H1 (cell line): ENCODE measurements around the gene TTC28. TPM values are rescaled to one million over a fixed set of nuclear protein-coding genes. Genes with fewer than 3 reads are reported as not detected.

ENCODE experiments used
- CTCF ChIA-PET: fragments of 300-600 bp; sonication (Branson Sonifier 250); formaldehyde crosslinking; loops from one replicate; lab custom pipeline; 2021; ENCODE audit not compliant: partially characterized antibody; lab: Charles Lee
- POLR2A ChIA-PET: fragments of 300-600 bp; sonication (Branson Sonifier 250); formaldehyde crosslinking; loops from one replicate; lab custom pipeline; 2021; ENCODE audit warnings: inconsistent platforms; ENCODE audit not compliant: partially characterized antibody; lab: Charles Lee
- DNase-seq, 2 experiments: peaks; one replicate each; pipeline versions ENCODE4 v3.0.0 to v3.0.0-alpha.2; 2010 to 2022; ENCODE audit warnings: low spot score in 2 of 2, low read depth in 1 of 2, mixed read lengths in 1 of 2
- FAIRE-seq: peaks from 2 replicates; lab custom pipeline; 2011; peaks lifted over from hg19 to GRCh38; lab: Jason Lieb, UNC
- H2AFZ ChIP-seq: 2 replicates; pipeline ENCODE4 v1.8.1; 2012; ENCODE audit warnings: low read length, inconsistent platforms
- H2AK5ac ChIP-seq: 2 replicates; pipeline ENCODE4 v1.6.1; 2013; ENCODE audit warnings: low read depth, low read length
- H2BK120ac ChIP-seq: replicated peaks from 2 replicates; pipeline ENCODE3; 2013; ENCODE audit warnings: low read depth, low read length, inconsistent platforms
- H2BK12ac ChIP-seq: 2 replicates; pipeline ENCODE4 v1.6.1; 2013; ENCODE audit warnings: low read depth, low read length
- H2BK15ac ChIP-seq: 2 replicates; pipeline ENCODE4 v1.6.1; 2013; ENCODE audit warnings: low read length
- H2BK20ac ChIP-seq: 2 replicates; pipeline ENCODE4 v1.6.1; 2013; ENCODE audit warnings: low read length
- H2BK5ac ChIP-seq: 2 replicates; pipeline ENCODE4 v1.6.1; 2013; ENCODE audit warnings: low read depth, low read length
- H3K14ac ChIP-seq: 2 replicates; pipeline ENCODE4 v1.6.1; 2013; ENCODE audit warnings: inconsistent platforms; ENCODE audit not compliant: insufficient read length
- H3K18ac ChIP-seq: 2 replicates; pipeline ENCODE4 v1.6.1; 2013; ENCODE audit warnings: low read length; ENCODE audit errors: extremely low read depth
- H3K23ac ChIP-seq: 2 replicates; pipeline ENCODE4 v1.6.1; 2013; ENCODE audit warnings: inconsistent platforms; ENCODE audit not compliant: insufficient read length
- H3K23me2 ChIP-seq: 2 replicates; pipeline ENCODE4 v1.6.1; 2013; ENCODE audit warnings: low read depth, low read length
- H3K27ac ChIP-seq: 2 replicates; pipeline ENCODE4 v1.6.1; 2011; ENCODE audit warnings: low read depth, low read length, inconsistent platforms
- H3K27me3 ChIP-seq, 4 experiments: replicated peaks in 1 of 4; 1 replicate in 1 of 4; 2 replicates in 3 of 4; pipeline versions ENCODE4 v1.6.1 to v1.8.1; 2011 to 2013; ENCODE audit warnings: low read length in 3 of 4, mild to moderate bottlenecking in 3 of 4, inconsistent platforms in 2 of 4, mixed read lengths in 2 of 4, moderate library complexity in 1 of 4; ENCODE audit not compliant: control insufficient read depth in 3 of 4, insufficient read depth in 3 of 4; ENCODE audit errors: extremely low read depth in 1 of 4
- H3K36me3 ChIP-seq, 4 experiments: 2 replicates each; pipeline versions ENCODE4 v1.6.1 to v1.8.1; 2011 to 2013; ENCODE audit warnings: mild to moderate bottlenecking in 4 of 4, low read length in 3 of 4, moderate library complexity in 2 of 4, control low read depth in 1 of 4, inconsistent platforms in 1 of 4; ENCODE audit not compliant: insufficient read depth in 4 of 4, control insufficient read depth in 2 of 4
- H3K4ac ChIP-seq: replicated peaks from 2 replicates; pipeline ENCODE3; 2013; ENCODE audit warnings: low read length, low read depth, mixed read lengths, inconsistent platforms; ENCODE audit not compliant: insufficient read length
- H3K4me1 ChIP-seq, 4 experiments: replicated peaks in 1 of 4; 1 replicate in 1 of 4; 2 replicates in 3 of 4; pipeline versions ENCODE4 v1.6.1 to v1.8.1; 2011 to 2013; ENCODE audit warnings: low read length in 3 of 4, inconsistent platforms in 2 of 4, mixed read lengths in 1 of 4; ENCODE audit not compliant: insufficient read depth in 4 of 4, control insufficient read depth in 3 of 4
- H3K4me2 ChIP-seq, 2 experiments: 2 replicates each; pipeline versions ENCODE4 v1.6.1 to v1.8.1; 2011 to 2013; ENCODE audit warnings: low read depth in 2 of 2, low read length in 2 of 2, control low read depth in 1 of 2, inconsistent platforms in 1 of 2, mild to moderate bottlenecking in 1 of 2; ENCODE audit not compliant: insufficient read depth in 1 of 2
- H3K4me3 ChIP-seq, 4 experiments: fragments of 200-600, 300-600 bp in 1 of 4; sonication (generic), shearing (Covaris generic), sonication (Bioruptor Twin) in 1 of 4; 2 replicates each; pipeline versions ENCODE4 v1.5.1 to v1.8.1; 2011 to 2016; ENCODE audit warnings: low read length in 4 of 4, low read depth in 3 of 4, control low read depth in 2 of 4, inconsistent platforms in 2 of 4, mild to moderate bottlenecking in 2 of 4, mixed read lengths in 1 of 4, moderate library complexity in 1 of 4; ENCODE audit not compliant: insufficient read depth in 2 of 4; ENCODE audit errors: extremely low read depth in 1 of 4
- H3K56ac ChIP-seq: replicated peaks from 2 replicates; pipeline ENCODE3; 2013; ENCODE audit warnings: low read depth, mild to moderate bottlenecking, mixed read lengths, low read length, inconsistent platforms; ENCODE audit not compliant: insufficient read length
- H3K79me1 ChIP-seq: 2 replicates; pipeline ENCODE4 v1.6.1; 2013; ENCODE audit warnings: low read depth, low read length, control low read depth
- H3K79me2 ChIP-seq, 2 experiments: 2 replicates each; pipeline versions ENCODE4 v1.6.1 to v1.8.1; 2012 to 2013; ENCODE audit warnings: low read length in 2 of 2, mild to moderate bottlenecking in 2 of 2, inconsistent platforms in 1 of 2; ENCODE audit not compliant: insufficient read depth in 2 of 2, control insufficient read depth in 1 of 2
- H3K9ac ChIP-seq, 4 experiments: replicated peaks in 1 of 4; 1 replicate in 1 of 4; 2 replicates in 3 of 4; pipeline versions ENCODE4 v1.6.1 to v1.8.1; 2011 to 2013; ENCODE audit warnings: low read depth in 3 of 4, low read length in 3 of 4, control low read depth in 2 of 4, mild to moderate bottlenecking in 2 of 4, moderate library complexity in 2 of 4, inconsistent platforms in 1 of 4; ENCODE audit errors: extremely low read depth in 1 of 4
- H3K9me3 ChIP-seq, 2 experiments: 2 replicates each; pipeline versions ENCODE4 v1.6.1 to v1.8.1; 2012 to 2013; ENCODE audit warnings: mild to moderate bottlenecking in 2 of 2, moderate library complexity in 2 of 2, control low read depth in 1 of 2, inconsistent platforms in 1 of 2, low read depth in 1 of 2, low read length in 1 of 2, mixed read lengths in 1 of 2; ENCODE audit not compliant: insufficient read depth in 2 of 2
- H4K20me1 ChIP-seq, 2 experiments: replicated peaks in 1 of 2; 2 replicates each; pipeline versions ENCODE3 to v1.8.1; 2011 to 2013; ENCODE audit warnings: inconsistent platforms in 2 of 2, low read length in 2 of 2, mild to moderate bottlenecking in 1 of 2; ENCODE audit not compliant: insufficient read depth in 2 of 2, control insufficient read depth in 1 of 2
- H4K5ac ChIP-seq: 2 replicates; pipeline ENCODE4 v1.6.1; 2013; ENCODE audit warnings: low read length, low read depth, mixed read lengths, inconsistent platforms; ENCODE audit not compliant: insufficient read length
- H4K8ac ChIP-seq: 2 replicates; pipeline ENCODE4 v1.8.0; 2013; ENCODE audit warnings: mild to moderate bottlenecking, moderate library complexity, low read length, inconsistent platforms; ENCODE audit not compliant: insufficient read depth; ENCODE audit errors: extremely low read depth
- H4K91ac ChIP-seq: replicated peaks from 2 replicates; pipeline ENCODE3; 2013; ENCODE audit warnings: low read length, mixed read lengths, inconsistent platforms; ENCODE audit not compliant: insufficient read length
- CBX5 ChIP-seq: fragments of 300-800, 300-1000 bp; sonication (generic); IDR thresholded peaks from 2 replicates; pipeline ENCODE4 v1.7.1; 2016; ENCODE audit warnings: antibody characterized with exemption, low read length, low read depth
- CHD2 ChIP-seq: IDR thresholded peaks from 2 replicates; pipeline ENCODE4 v1.6.1; 2012; ENCODE audit warnings: low read length, improper control_type of control experiment
- CREB1 ChIP-seq: IDR thresholded peaks from 2 replicates; pipeline ENCODE4 v1.6.1; 2012; ENCODE audit warnings: inconsistent platforms
- NANOG ChIP-seq: IDR thresholded peaks from 2 replicates; pipeline ENCODE4 v1.6.1; 2011; ENCODE audit warnings: low read length, low read depth, mild to moderate bottlenecking, inconsistent platforms; ENCODE audit not compliant: insufficient read depth, poor library complexity, severe bottlenecking
- NRF1 ChIP-seq: IDR thresholded peaks from 2 replicates; pipeline ENCODE4 v1.6.1; 2011; ENCODE audit warnings: mild to moderate bottlenecking, low read depth, low read length, improper control_type of control experiment
- PHF8 ChIP-seq: fragments of 200-600 bp; sonication (generic); conservative IDR thresholded peaks from 2 replicates; pipeline ENCODE4 v1.7.1; 2012; ENCODE audit warnings: low read depth, mild to moderate bottlenecking, inconsistent platforms, low read length, moderate library complexity
- POLR2A ChIP-seq, 2 experiments: IDR thresholded peaks; 1 replicate in 1 of 2; 2 replicates in 1 of 2; pipeline ENCODE4 v1.6.1; 2011; ENCODE audit warnings: low read depth in 2 of 2, low read length in 2 of 2, mild to moderate bottlenecking in 2 of 2; ENCODE audit errors: control extremely low read depth in 1 of 2
- SIRT6 ChIP-seq: IDR thresholded peaks from one replicate; pipeline ENCODE4 v1.7.1; 2012; ENCODE audit warnings: low read length, inconsistent platforms
- SUZ12 ChIP-seq: fragments of 200-600 bp; sonication (generic); IDR thresholded peaks from 2 replicates; pipeline ENCODE4 v1.6.1; 2012; ENCODE audit warnings: mild to moderate bottlenecking, inconsistent platforms, low read length, moderate library complexity, mixed read lengths
- WGBS, 2 experiments: shearing (Covaris generic) in 1 of 2; methylation state at CpG; one replicate each; pipeline versions ENCODE4 v1.1.6 to v1.1.7; 2013 to 2015; ENCODE audit warnings: low lambda C conversion rate in 2 of 2, mixed read lengths in 2 of 2, inconsistent platforms in 1 of 2, low coverage in 1 of 2, missing lambda C conversion rate in 1 of 2; ENCODE audit not compliant: insufficient replicate concordance in 2 of 2, insufficient coverage in 1 of 2, insufficient read length in 1 of 2; ENCODE audit errors: extremely low coverage in 1 of 2, missing lambda C conversion rate in 1 of 2; 5-methylcytosine and 5-hydroxymethylcytosine counted together
- polyA plus RNA-seq, 7 experiments: library from polyadenylated mRNA; depleted of rRNA in 3 of 7; stranded (reverse) in 5 of 7; unstranded in 2 of 7; fragments of >200 nt in 5 of 7; fragments of 200-250 nt in 2 of 7; gene quantifications; 1 replicate in 5 of 7; 2 replicates in 1 of 7; 4 replicates in 1 of 7; pipeline versions ENCODE4 v1.2.1 to v1.2.3, GENCODE V29; 2011 to 2013; ENCODE audit warnings: missing spikeins in 2 of 7, mixed read lengths in 2 of 7
- total RNA-seq: library from RNA; stranded (reverse); fragmentation: NEBNext Ultra II Directional; extraction: Animal tissue kit (Norgen Biotek cat#: 25700); gene quantifications from 2 replicates; pipeline ENCODE4 v1.2.1, GENCODE V29; 2021
- TF ChIP-seq, protein P1 (sequence below): IDR thresholded peaks from 2 replicates; pipeline ENCODE4 v1.6.1; 2012; ENCODE audit warnings: low read length, inconsistent platforms
- TF ChIP-seq, protein P2 (sequence below), 3 experiments: IDR thresholded peaks; 1 replicate in 2 of 3; 2 replicates in 1 of 3; pipeline versions ENCODE4 v1.5.1 to v1.6.1; 2011; ENCODE audit warnings: low read length in 3 of 3, mild to moderate bottlenecking in 3 of 3, inconsistent platforms in 2 of 3, low read depth in 1 of 3, moderate library complexity in 1 of 3; ENCODE audit not compliant: insufficient read depth in 1 of 3; ENCODE audit errors: control extremely low read depth in 1 of 3

Gene TTC28
- total and polyA plus RNA-seq, 2 of the 8 experiments (the other 6 are each of a cell fraction or from before 2014, with no cell fraction given) = 2.6 to 12.6 TPM

DNA sequence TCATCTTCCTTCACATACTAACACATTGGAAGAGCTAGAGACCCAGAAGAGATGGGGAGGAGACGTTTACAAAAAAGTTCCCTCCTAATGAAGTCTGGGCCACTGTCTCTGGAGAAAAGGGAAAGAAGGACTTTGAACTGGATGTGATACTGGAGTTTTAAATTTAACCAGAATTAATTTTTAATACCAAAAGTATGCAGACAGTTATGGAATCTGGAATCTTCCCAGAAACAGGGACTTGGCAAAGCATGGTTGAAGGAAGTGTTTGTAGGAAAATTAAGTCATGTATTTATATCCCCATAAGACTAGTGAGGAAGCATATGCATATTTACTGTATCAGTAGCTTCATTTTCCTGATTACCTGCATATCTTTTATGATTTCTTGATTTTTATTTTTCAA is 215.5 kb downstream of the TTC28 start:
- ChIA-PET POLR2A (no interaction called here), CTCF (no interaction called here)
- Histone ChIP-seq H3K27ac (no peak overlapping the region), H3K9ac (no peak overlapping the region), H3K14ac (no peak overlapping the region), H4K8ac (no peak overlapping the region), H3K27me3 (no peaks in the 10 kb centered on the region), H3K79me1 (no peaks in the 10 kb centered on the region), H3K4me3 (no peak overlapping the region), H4K5ac (no peak overlapping the region), H3K23ac (no peak overlapping the region), H2AK5ac (no peak overlapping the region), H2BK15ac (no peak overlapping the region), H3K4me1 (no peaks in the 10 kb centered on the region), H4K20me1 (no peaks in the 10 kb centered on the region), H4K91ac (no peak overlapping the region), H2BK20ac (no peak overlapping the region), H2BK5ac (no peak overlapping the region), H3K79me2 (no peaks in the 10 kb centered on the region), H2BK12ac (no peak overlapping the region), H3K9me3 (no peaks in the 10 kb centered on the region), H3K23me2 (no peaks in the 10 kb centered on the region), H2AFZ (no peak overlapping the region), H3K4ac (no peak overlapping the region), H3K36me3 (no peaks in the 10 kb centered on the region), H3K4me2 (no peak overlapping the region), H3K56ac (no peak overlapping the region), H3K18ac (no peak overlapping the region), H2BK120ac (no peak overlapping the region)
- WGBS, 2 experiments = 82% methylated on average over 1 of the region's 1 CpG; no CpG with 5 or more reads in 1 of the 2 experiments
- DNase-seq = no peak
- no peak for FAIRE-seq
- TF ChIP-seq NRF1 (no peak), CREB1 (no peak), CHD2 (no peak), CBX5 (no peak), POLR2A (IDR thresholded peaks at IDR 0.05; ENCODE audit: control extremely low read depth in 1 of 2, low read depth in 2 of 2, low read length in 2 of 2) (no peak), PHF8 (no peak), NANOG (no peak), SIRT6 (no peak), SUZ12 (no peak)
- TF ChIP-seq, protein P1, sequence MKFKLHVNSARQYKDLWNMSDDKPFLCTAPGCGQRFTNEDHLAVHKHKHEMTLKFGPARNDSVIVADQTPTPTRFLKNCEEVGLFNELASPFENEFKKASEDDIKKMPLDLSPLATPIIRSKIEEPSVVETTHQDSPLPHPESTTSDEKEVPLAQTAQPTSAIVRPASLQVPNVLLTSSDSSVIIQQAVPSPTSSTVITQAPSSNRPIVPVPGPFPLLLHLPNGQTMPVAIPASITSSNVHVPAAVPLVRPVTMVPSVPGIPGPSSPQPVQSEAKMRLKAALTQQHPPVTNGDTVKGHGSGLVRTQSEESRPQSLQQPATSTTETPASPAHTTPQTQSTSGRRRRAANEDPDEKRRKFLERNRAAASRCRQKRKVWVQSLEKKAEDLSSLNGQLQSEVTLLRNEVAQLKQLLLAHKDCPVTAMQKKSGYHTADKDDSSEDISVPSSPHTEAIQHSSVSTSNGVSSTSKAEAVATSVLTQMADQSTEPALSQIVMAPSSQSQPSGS = no peak
- TF ChIP-seq, protein P2, sequence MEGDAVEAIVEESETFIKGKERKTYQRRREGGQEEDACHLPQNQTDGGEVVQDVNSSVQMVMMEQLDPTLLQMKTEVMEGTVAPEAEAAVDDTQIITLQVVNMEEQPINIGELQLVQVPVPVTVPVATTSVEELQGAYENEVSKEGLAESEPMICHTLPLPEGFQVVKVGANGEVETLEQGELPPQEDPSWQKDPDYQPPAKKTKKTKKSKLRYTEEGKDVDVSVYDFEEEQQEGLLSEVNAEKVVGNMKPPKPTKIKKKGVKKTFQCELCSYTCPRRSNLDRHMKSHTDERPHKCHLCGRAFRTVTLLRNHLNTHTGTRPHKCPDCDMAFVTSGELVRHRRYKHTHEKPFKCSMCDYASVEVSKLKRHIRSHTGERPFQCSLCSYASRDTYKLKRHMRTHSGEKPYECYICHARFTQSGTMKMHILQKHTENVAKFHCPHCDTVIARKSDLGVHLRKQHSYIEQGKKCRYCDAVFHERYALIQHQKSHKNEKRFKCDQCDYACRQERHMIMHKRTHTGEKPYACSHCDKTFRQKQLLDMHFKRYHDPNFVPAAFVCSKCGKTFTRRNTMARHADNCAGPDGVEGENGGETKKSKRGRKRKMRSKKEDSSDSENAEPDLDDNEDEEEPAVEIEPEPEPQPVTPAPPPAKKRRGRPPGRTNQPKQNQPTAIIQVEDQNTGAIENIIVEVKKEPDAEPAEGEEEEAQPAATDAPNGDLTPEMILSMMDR (IDR thresholded peaks at IDR 0.05; ENCODE audit: control extremely low read depth in 1 of 3, insufficient read depth in 1 of 3, low read depth in 1 of 3, low read length in 3 of 3) = no peak
